HepG2 (cell line): Measurements from ENCODE around the gene SPAG7. TPM values are rescaled to one million over a fixed set of nuclear protein-coding genes. Genes with fewer than 3 reads are reported as not detected.

Experiments
- AGO1 ChIP-seq: fragments of 200-400 bp; formaldehyde crosslinking; IDR thresholded peaks from 2 replicates; pipeline ENCODE4 v1.6.1; 2017; ENCODE audit warnings: mild to moderate bottlenecking, low read depth, low read length, moderate library complexity; ENCODE audit not compliant: poor library complexity, severe bottlenecking
- CREB3 ChIP-seq: sonication (generic); formaldehyde crosslinking; IDR thresholded peaks from 2 replicates; pipeline ENCODE4 v1.5.0; 2020; ENCODE audit warnings: missing genetic modification reagents
- DR1 ChIP-seq: sonication (generic); formaldehyde crosslinking; IDR thresholded peaks from 2 replicates; pipeline ENCODE4 v1.8.0; 2021; ENCODE audit warnings: mild to moderate bottlenecking, missing genetic modification reagents, inconsistent platforms
- EED ChIP-seq: sonication (generic); formaldehyde crosslinking; IDR thresholded peaks from 2 replicates; pipeline ENCODE4 v1.5.0; 2020; ENCODE audit warnings: mild to moderate bottlenecking, missing genetic modification reagents
- EZH2 ChIP-seq: conservative IDR thresholded peaks from 2 replicates; pipeline ENCODE4 v1.6.1; 2012; ENCODE audit warnings: mild to moderate bottlenecking, low read depth, low read length, moderate library complexity
- HNF4G ChIP-seq, 2 experiments: sonication (generic) in 1 of 2; formaldehyde crosslinking in 1 of 2; IDR thresholded peaks; 2 replicates each; pipeline versions ENCODE4 v1.4.0 to v1.6.1; 2011 to 2020; ENCODE audit warnings: borderline replicate concordance in 2 of 2, low read depth in 2 of 2, mild to moderate bottlenecking in 2 of 2, low read length in 1 of 2, missing genetic modification reagents in 1 of 2, moderate library complexity in 1 of 2
- HOXA5 ChIP-seq: sonication (generic); formaldehyde crosslinking; IDR thresholded peaks from 2 replicates; pipeline ENCODE4 v1.4.0; 2020; ENCODE audit warnings: missing genetic modification reagents
- KMT2A ChIP-seq: sonication (generic); formaldehyde crosslinking; IDR thresholded peaks from 2 replicates; pipeline ENCODE4 v1.4.0; 2020; ENCODE audit warnings: missing genetic modification reagents
- MAFF ChIP-seq: IDR thresholded peaks from 2 replicates; pipeline ENCODE4 v1.6.1; 2011; ENCODE audit warnings: low read depth, low read length, improper control_type of control experiment
- NFYB ChIP-seq: sonication (generic); formaldehyde crosslinking; IDR thresholded peaks from 2 replicates; pipeline ENCODE4 v1.4.0; 2020; ENCODE audit warnings: missing genetic modification reagents
- NR2F6 ChIP-seq, 2 experiments: IDR thresholded peaks; 2 replicates each; pipeline ENCODE4 v1.6.1; 2016; ENCODE audit warnings: antibody characterized with exemption in 1 of 2, mild to moderate bottlenecking in 1 of 2
- SRSF4 ChIP-seq: fragments of 200-400 bp; formaldehyde crosslinking; IDR thresholded peaks from one replicate; pipeline ENCODE4 v1.6.1; 2018; ENCODE audit warnings: mild to moderate bottlenecking, low read depth, low read length, moderate library complexity; ENCODE audit not compliant: poor library complexity, severe bottlenecking
- TBX3 ChIP-seq: fragments of 450-650 bp; IDR thresholded peaks from 2 replicates; pipeline ENCODE4 v1.6.1; 2017; ENCODE audit warnings: antibody characterized with exemption, mild to moderate bottlenecking, inconsistent platforms, borderline replicate concordance
- TFDP2 ChIP-seq: sonication (generic); formaldehyde crosslinking; IDR thresholded peaks from 2 replicates; pipeline ENCODE4 v1.4.0; 2020; ENCODE audit warnings: missing genetic modification reagents
- TRIM24 ChIP-seq: sonication (generic); formaldehyde crosslinking; IDR thresholded peaks from 2 replicates; pipeline ENCODE4 v1.8.0; 2022; ENCODE audit warnings: mild to moderate bottlenecking, missing genetic modification reagents
- YEATS4 ChIP-seq: sonication (generic); formaldehyde crosslinking; IDR thresholded peaks from 2 replicates; pipeline ENCODE4 v1.4.0; 2020; ENCODE audit warnings: missing genetic modification reagents, borderline replicate concordance
- ZBTB44 ChIP-seq: sonication (generic); formaldehyde crosslinking; IDR thresholded peaks from 2 replicates; pipeline ENCODE4 v1.4.0; 2020; ENCODE audit warnings: missing genetic modification reagents
- ZFP36 ChIP-seq: fragments of 150-350 bp; IDR thresholded peaks from 2 replicates; pipeline ENCODE4 v1.6.1; 2018; ENCODE audit warnings: borderline replicate concordance, low read length, low read depth; ENCODE audit not compliant: partially characterized antibody
- ZNF136 ChIP-seq: sonication (generic); formaldehyde crosslinking; IDR thresholded peaks from 2 replicates; pipeline ENCODE4 v1.8.1; 2022; ENCODE audit warnings: low read depth, mild to moderate bottlenecking, moderate library complexity, missing genetic modification reagents
- ZNF3 ChIP-seq: IDR thresholded peaks from 2 replicates; pipeline ENCODE4 v1.7.0; 2017; ENCODE audit warnings: inconsistent platforms
- ZNF317 ChIP-seq: sonication (generic); formaldehyde crosslinking; IDR thresholded peaks from 2 replicates; pipeline ENCODE4 v1.5.0; 2020; ENCODE audit warnings: mild to moderate bottlenecking, missing genetic modification reagents
- ZNF501 ChIP-seq: sonication (generic); formaldehyde crosslinking; IDR thresholded peaks from 2 replicates; pipeline ENCODE4 v1.5.1; 2020; ENCODE audit warnings: mild to moderate bottlenecking, moderate library complexity, missing genetic modification reagents
- ZNF749 ChIP-seq: sonication (generic); formaldehyde crosslinking; IDR thresholded peaks from 2 replicates; pipeline ENCODE4 v1.8.0; 2022; ENCODE audit warnings: mild to moderate bottlenecking, missing genetic modification reagents, moderate library complexity, borderline replicate concordance
- ZSCAN31 ChIP-seq: sonication (generic); formaldehyde crosslinking; IDR thresholded peaks from 2 replicates; pipeline ENCODE4 v1.5.0; 2020; ENCODE audit warnings: low read depth, mild to moderate bottlenecking, missing genetic modification reagents
- ZSCAN5A ChIP-seq: sonication (generic); formaldehyde crosslinking; IDR thresholded peaks from 2 replicates; pipeline ENCODE4 v1.8.0; 2022; ENCODE audit warnings: mild to moderate bottlenecking, missing genetic modification reagents, borderline replicate concordance
- polyA plus RNA-seq, 8 experiments: library from polyadenylated mRNA; depleted of rRNA in 3 of 8; stranded (reverse) in 7 of 8; unstranded in 1 of 8; fragments of >200 nt; fragmentation: Illumina TruSeq in 4 of 8; extraction: Trizol in 4 of 8; gene quantifications; 2 replicates each; pipeline versions ENCODE4 v1.2.1 to v1.2.3, GENCODE V29; 2011 to 2016; ENCODE audit warnings: low read depth in 4 of 8, missing spikeins in 1 of 8, mixed read lengths in 1 of 8; ENCODE audit not compliant: insufficient read depth in 1 of 8
- total RNA-seq, 5 experiments: library from RNA; depleted of rRNA; stranded (reverse); fragments of >200 nt; fragmentation: Illumina TruSeq; extraction: Trizol; gene quantifications; 2 replicates each; pipeline ENCODE4 v1.2.3, GENCODE V29; 2016; ENCODE audit warnings: low read depth in 1 of 5

Gene SPAG7
- total and polyA plus RNA-seq, 2 of the 13 experiments (the other 11 are each of a cell fraction or from before 2014, with no cell fraction given): 51.0 to 59.0 TPM

- TF ChIP-seq KMT2A (CRISPR knock-in tag) (no peak), MAFF (no peak), AGO1 (no peak), ZNF501 (CRISPR knock-in tag) (no peak; the same call in 1 of the 2 replicates), SRSF4 (no peak), EZH2 (no peak), TBX3 (peak; percentile 65), YEATS4 (CRISPR knock-in tag) (peak; percentile 77; the same call in 1 of the 2 replicates), NR2F6 (IDR thresholded peaks at IDR 0.05) (no peak), NR2F6 (CRISPR knock-in tag; IDR thresholded peaks at IDR 0.05) (no peak), ZSCAN5A (CRISPR knock-in tag) (no peak), TFDP2 (CRISPR knock-in tag) (peak; percentile 86), ZFP36 (no peak), ZBTB44 (CRISPR knock-in tag) (no peak), TRIM24 (CRISPR knock-in tag) (no peak), HNF4G (IDR thresholded peaks at IDR 0.05; ENCODE audit: borderline replicate concordance, low read depth, low read length) (no peak), HNF4G (CRISPR knock-in tag; IDR thresholded peaks at IDR 0.05; ENCODE audit: borderline replicate concordance, low read depth) (peak; percentile 35; the same call in 1 of the 2 replicates), ZSCAN31 (CRISPR knock-in tag) (peak; percentile 17; the same call in 1 of the 2 replicates), ZNF3 (CRISPR knock-in tag) (no peak; the same call in 1 of the 2 replicates), ZNF749 (CRISPR knock-in tag) (no peak; the same call in 1 of the 2 replicates), EED (CRISPR knock-in tag) (no peak), NFYB (CRISPR knock-in tag) (peak; percentile 71), ZNF136 (CRISPR knock-in tag) (no peak), CREB3 (CRISPR knock-in tag) (no peak), ZNF317 (CRISPR knock-in tag) (no peak), DR1 (CRISPR knock-in tag) (peak; percentile 58), HOXA5 (CRISPR knock-in tag) (peak; percentile 40; the same call in 1 of the 2 replicates)
Measured at GRCh38 chr17:4939796-4940554, 27.6 kb downstream of the SPAG7 start, which contains the start of the genes RNF167 and SLC25A11 (continued).
